NCI-H2081 (cell line): ENCODE results near the gene FOXO1.
"Not testable (repeated sequence)": the region's sequence is repeated elsewhere in the genome, so short reads cannot be mapped to it uniquely, and the experiment has no call there.

Source experiments
- DNase-seq, 2 experiments: peaks; one replicate each; lab custom pipeline; 2025; lab: John Stamatoyannopoulos, UW

The FOXO1 gene

GRCh38 chr13:40666045-40666932, at the start of gene FOXO1:
TSS of gene FOXO1 (minus strand) at chr13:40666641. CDS start at chr13:40666212, 429 bp downstream.
- peak; percentile 51 to 73 for DNase-seq

GRCh38 chr13:40714433-40714832, 48.0 kb upstream of the FOXO1 start:
- DNase-seq, result not testable (repeated sequence)

DNA sequence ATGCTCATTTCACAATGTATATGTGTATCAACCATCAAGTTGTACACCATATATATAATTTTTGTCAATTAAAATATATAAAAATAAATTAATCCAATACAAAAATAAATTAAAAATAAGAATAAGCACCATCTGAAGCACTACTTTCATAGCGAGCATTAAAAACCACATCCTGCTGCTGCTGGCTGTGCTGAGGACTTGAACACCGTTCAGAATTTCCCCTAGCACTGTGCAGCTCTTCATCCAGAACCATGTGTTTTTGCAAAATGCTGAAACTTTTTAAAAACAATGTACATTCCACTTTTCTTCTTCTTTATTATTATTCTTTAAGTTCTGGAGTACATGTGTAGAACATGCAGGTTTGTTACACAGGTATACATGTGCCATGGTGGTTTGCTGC, 40.0 kb upstream of the FOXO1 start:
- DNase-seq, result no peak

GRCh38 chr13:40697711-40698110, 31.3 kb upstream of the FOXO1 start:
- DNase-seq, result no peak

DNA sequence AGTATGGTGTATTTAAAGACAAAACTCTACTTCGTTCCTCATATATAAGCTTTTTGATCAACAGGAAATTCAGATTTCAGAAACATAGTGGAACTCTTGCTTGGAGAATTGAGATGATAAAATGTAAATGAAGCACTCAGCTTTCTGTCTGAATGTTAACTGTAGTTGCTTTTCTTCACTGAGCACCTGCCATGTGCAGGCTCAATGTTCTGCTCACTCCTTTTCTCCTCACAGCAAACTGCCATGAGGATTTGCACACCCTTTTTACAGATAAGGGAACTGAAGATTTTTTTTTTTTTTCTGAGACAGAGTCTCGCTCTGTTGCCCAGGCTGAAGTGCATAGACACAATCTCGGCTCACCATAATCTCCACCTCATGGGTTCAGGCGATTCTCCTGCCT, 28.0 kb upstream of the FOXO1 start:
- no peak for DNase-seq

GRCh38 chr13:40692946-40693345, 26.5 kb upstream of the FOXO1 start:
- DNase-seq, result no peak

- no peak for DNase-seq
These were observed 22.3 kb upstream of the FOXO1 start for GRCh38 chr13:40688781-40689180.

DNA sequence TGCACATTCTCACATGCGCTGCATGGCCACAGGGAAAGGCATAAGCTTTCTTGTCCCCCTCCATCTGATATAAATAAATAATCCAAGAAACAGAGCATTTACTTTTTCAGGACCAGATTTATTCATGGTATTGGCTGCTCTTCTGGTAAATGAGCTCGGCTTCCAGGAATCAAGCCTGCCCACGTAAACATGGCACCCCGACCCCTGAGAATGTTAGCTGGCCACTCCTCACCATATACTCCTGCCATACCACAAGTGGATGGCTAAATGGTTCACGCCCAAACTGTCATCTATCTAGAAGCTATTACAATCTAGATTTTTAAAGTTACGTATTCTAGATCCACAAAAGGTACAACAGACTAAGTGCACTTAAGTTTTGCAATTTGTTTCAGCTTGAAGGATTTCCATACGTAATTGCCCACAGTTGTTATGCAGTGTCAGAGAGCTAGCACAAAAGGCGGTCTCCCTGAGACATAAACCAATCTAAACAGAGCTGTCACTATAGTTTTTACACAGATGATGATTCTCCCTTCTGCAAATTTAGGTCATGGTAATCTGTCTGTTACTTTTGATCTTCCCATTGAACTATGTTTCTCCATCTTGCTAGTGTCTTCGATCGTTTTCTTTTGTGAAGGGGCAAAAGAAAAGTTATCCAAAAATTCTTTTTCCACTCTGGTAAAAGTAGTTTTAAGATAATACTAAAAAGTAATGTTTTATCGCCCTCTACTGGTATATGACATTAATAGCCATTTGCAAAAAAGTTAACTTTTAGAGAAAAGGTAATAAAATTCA, 16.2 kb upstream of the FOXO1 start:
- peak in 1 of 2 experiments; percentile 17 for DNase-seq

DNA sequence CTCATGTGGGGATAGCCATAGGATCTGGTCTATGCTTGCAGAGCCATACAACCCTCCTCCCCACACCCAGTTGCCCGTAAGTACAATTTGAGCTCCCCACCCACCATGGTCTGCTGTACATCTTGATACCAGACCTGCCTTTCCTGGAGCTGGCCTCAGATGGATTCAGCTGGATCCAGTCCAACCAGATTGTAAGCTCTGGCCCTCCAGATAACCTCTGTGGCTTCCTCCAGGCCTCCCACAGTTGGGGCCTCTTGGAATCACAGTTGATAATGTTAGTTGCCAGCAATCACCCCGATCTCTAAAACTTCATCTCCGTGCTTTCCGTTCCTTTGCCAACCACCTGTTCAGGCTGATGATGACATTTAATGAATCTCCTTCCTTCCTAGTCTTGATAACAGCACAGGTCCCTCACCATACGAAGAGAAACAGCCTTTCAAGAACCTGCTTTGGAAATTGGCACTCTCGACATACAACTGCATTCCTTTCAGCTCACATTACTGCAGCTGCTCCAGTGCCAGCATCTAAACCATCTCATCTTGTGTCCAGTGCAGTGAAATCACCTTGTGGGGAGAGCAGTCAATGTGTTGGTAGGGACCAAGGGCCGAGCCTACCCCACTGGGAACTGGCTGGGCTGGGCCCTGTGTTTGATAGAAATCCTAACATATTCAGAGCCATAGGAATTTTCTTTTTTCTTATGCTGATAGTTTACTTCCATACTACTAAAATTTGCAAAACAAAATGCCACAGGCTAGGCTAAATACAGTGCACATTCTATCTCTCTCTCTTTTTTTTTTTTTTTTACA, 15.1 kb upstream of the FOXO1 start:
- no peak for DNase-seq

- no peak for DNase-seq
These were observed 14.3 kb upstream of the FOXO1 start for GRCh38 chr13:40680659-40681323.

DNA sequence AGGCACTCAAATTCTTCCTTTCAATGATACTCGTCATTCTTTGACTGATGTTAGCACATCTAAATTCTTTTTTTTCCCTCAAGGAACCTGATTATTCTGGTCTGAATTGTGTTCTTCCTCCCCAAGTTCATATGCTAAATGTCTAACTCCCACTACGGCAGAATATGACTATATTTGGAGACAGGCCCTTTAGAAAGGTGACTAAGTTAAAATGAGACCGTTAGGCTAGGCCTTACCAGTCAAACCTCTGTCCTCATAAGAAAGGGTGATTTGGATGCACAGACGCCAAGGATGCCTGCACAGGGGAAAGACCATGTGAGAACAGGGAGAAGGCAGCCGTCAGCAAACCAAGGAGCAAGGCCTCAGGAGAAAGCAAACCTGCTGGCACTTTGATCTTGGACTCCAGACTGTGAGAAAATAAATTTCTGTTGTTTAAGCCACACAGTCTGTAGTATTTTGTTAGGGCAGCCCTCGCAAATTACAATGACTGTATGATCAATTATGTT, 13.1 kb upstream of the FOXO1 start:
- DNase-seq, result no peak

DNA sequence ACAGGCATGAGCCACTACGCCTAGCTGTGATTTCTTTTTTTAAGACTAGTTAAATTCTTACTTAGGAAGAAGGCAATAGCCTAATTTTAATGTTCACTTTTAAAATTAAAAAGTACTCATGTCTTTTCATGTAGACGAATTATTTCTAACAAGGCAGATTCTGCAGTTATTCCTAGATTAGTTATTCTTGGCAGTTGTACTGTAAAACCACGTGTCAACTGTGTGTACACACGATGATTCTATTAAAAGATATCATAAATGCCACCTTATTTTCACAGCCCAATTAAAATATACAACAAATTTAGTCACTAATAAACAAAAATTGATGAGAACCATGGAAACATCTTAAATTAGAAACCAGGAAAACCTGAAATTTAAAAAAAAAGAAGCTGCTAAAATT, 10.6 kb upstream of the FOXO1 start:
- DNase-seq, result no peak

- DNase-seq, result no peak
These were observed 9.6 kb upstream of the FOXO1 start for GRCh38 chr13:40676007-40676406.

GRCh38 chr13:40673414-40673813, 7.0 kb upstream of the FOXO1 start:
- no peak for DNase-seq

DNA sequence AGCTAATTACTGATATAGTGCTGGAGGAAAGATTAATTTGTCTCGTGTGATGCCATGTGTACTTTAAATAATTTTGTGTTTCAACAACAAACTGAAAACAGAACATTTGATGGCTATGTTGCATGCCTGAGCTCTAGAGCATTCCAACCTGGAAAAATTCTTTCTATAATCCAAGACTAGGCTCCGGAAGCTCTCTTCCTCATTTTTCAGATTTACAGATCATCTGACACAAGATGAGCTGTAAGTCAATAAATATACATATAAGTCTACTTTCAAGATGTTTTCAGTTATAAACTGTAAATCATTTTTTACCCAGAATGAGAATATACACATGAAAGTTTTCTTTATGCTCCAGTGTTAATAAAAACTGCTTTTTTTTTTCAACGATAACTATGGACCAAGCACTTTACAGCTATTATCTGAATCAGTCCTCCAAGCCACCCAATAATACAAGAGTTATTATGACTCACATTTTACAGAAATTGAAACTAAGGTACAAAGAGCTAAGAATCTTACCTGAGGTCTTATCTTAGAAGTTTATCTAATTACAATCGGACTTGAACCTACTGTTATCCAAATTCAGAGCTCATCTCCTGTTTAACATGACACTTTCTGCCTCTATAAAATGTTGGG, 6.4 kb upstream of the FOXO1 start:
- no peak for DNase-seq

DNA sequence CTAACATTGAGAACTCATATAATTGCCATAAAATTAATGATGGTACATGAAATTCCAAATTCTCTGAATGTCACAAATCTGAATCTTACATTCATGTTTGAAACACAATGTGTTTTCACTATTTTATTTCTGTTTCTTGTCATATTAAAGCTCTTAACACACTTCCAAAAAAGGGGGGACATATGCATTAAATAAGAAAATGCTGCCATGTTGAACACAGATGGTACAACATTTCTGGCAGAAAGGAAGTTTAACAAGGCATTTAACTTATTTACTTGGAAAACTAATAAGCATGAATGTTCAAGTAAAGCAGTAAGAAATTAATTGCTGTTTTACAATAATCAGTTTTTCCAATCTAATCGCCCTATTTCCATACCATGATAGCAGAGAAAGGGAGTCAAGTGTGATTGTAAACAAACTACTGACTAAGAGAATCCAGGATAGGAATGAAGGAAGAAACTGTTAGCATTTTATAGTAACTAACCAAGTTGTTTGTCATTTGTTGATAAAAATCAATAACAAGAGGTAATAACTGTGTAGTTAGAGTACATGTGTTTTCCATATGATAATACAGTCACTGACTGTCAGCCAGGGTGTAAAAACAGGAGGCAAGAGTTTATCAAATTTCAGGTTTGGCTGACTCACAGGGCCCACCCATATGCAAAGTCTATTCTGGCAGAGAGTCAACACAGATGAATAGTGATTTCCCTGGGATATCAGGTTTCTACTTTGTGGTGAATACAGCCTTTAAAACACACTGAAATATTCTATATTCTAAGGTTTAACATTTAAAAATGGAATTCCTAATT, 5.7 kb upstream of the FOXO1 start:
- peak; percentile 12 to 53 for DNase-seq

DNA sequence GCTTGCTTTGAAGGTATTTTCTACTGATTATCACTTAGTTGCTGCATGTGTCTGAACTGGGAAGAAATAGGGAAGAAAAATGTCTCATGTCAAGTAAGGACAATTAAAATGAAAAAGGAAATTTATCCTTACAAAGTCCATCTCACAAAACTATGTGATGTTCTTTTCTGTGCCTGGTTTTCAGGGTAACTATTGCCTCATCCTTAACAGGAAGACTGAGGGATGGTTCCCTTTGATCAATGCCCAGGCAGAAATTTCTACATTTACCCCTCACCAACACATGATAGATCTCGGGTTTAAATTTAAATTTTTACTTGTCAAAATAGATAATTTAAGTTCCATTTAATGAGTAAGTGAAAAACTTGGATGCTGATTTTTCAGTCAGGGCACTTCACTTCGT, 3.9 kb upstream of the FOXO1 start:
- DNase-seq, result no peak

GRCh38 chr13:40668335-40668734, 1.9 kb upstream of the FOXO1 start:
- no peak for DNase-seq

GRCh38 chr13:40667622-40667978, 1.2 kb upstream of the FOXO1 start:
- no peak for DNase-seq

GRCh38 chr13:40666933-40667621, 636 bp upstream of the FOXO1 start:
- no peak for DNase-seq
